Measurements from ENCODE around the gene CDH22. TPM values are rescaled to one million over a fixed set of nuclear protein-coding genes. Genes with fewer than 3 reads are reported as not detected.
A peak's percentile ranks its signal among the peaks of the same experiment; 100 is the strongest.

The CDH22 gene
- total RNA-seq, 1 donor from 2014 or later = 0.13 TPM

DNA sequence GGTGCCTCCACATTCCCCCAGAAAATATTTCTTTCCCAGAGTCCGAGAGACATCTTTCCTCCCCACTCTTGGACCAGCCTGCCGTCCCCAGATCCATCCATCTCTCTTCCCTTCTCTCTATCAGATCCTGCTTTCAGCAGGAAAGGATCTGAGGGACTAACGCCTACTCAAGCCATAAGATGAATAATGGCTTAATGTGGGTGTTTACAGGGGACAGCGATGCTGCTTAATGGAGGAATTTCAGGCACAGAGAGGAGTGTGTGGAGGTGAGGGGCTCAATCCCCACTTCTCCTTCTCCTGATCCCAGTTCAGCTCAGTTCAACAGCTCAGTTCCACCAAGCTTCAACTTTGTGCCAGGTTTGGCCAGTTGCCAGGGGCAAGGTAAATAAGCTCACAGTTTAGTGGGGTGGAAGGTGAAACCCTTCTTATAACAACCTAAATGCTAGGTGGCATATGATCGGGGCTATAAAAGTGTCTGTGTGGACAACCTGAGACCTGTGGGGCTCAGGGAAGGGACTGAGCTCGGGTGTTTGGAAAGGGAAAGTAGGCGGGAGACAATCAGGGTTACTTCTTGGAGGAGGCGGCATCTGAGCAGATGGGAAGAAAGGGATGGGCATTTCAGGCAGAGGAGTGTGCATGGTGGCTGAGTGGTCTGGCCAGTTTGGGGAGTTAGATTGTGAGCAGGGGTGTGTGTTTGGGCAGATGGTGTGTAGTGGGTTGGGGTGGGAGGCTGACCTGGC, 55.8 kb downstream of the CDH22 start:
- H3K4me1 Mint-ChIP-seq = peaks cover 8% of the 10 kb centered on the region
- no peak for DNase-seq (ENCODE audit: low spot score)
- no peaks in the 10 kb centered on the region for H3K36me3 Mint-ChIP-seq
- peaks cover 11% of the 10 kb centered on the region for H3F3A ChIP-seq (ENCODE audit: low read depth)
- H3K9ac ChIP-seq = no peak overlapping the region
- H3K27me3 Mint-ChIP-seq (ENCODE audit: insufficient read depth, low read depth) = peaks cover 54% of the 10 kb centered on the region
- H3K9me3 Mint-ChIP-seq = no peaks in the 10 kb centered on the region
- no peak overlapping the region for H3K4me3 ChIP-seq
- H3K27me3 ChIP-seq = peaks cover 79% of the 10 kb centered on the region
- peaks cover 13% of the 10 kb centered on the region for H3K4me1 ChIP-seq
- H3K9me3 ChIP-seq (ENCODE audit: low read depth) = no peaks in the 10 kb centered on the region
- no peaks in the 10 kb centered on the region for H3K79me2 ChIP-seq (ENCODE audit: low read depth)
- no peaks in the 10 kb centered on the region for H3K36me3 ChIP-seq
- no peak for TF ChIP-seq EZH2phosphoT487 (IDR thresholded peaks at IDR 0.05)
- TF ChIP-seq, protein P1, sequence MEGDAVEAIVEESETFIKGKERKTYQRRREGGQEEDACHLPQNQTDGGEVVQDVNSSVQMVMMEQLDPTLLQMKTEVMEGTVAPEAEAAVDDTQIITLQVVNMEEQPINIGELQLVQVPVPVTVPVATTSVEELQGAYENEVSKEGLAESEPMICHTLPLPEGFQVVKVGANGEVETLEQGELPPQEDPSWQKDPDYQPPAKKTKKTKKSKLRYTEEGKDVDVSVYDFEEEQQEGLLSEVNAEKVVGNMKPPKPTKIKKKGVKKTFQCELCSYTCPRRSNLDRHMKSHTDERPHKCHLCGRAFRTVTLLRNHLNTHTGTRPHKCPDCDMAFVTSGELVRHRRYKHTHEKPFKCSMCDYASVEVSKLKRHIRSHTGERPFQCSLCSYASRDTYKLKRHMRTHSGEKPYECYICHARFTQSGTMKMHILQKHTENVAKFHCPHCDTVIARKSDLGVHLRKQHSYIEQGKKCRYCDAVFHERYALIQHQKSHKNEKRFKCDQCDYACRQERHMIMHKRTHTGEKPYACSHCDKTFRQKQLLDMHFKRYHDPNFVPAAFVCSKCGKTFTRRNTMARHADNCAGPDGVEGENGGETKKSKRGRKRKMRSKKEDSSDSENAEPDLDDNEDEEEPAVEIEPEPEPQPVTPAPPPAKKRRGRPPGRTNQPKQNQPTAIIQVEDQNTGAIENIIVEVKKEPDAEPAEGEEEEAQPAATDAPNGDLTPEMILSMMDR (IDR thresholded peaks at IDR 0.05) = no peak
- no peak for TF ChIP-seq EZH2 (IDR thresholded peaks at IDR 0.05)
- no peak overlapping the region for H3K27ac Mint-ChIP-seq
- H3K4me2 ChIP-seq = no peak overlapping the region
- peaks cover 27% of the 10 kb centered on the region for H4K20me1 ChIP-seq (ENCODE audit: low read depth)
- H2AFZ ChIP-seq (replicated peaks) = no peak overlapping the region
- no peak overlapping the region for H3K4me3 Mint-ChIP-seq
- no peak overlapping the region for H3K27ac ChIP-seq

GRCh38 chr20:46251211-46251673, 57.1 kb downstream of the CDH22 start:
- H3K27me3 ChIP-seq = peaks cover 89% of the 10 kb centered on the region
- H3K9me3 ChIP-seq (ENCODE audit: low read depth) = no peaks in the 10 kb centered on the region
- Mint-ChIP-seq H3K27me3 (ENCODE audit: insufficient read depth, low read depth) (peaks cover 55% of the 10 kb centered on the region), H3K9me3 (no peaks in the 10 kb centered on the region), H3K27ac (no peak overlapping the region), H3K4me3 (no peak overlapping the region), H3K4me1 (peaks cover 16% of the 10 kb centered on the region), H3K36me3 (no peaks in the 10 kb centered on the region)
- H3K4me2 ChIP-seq = peak overlapping the region; percentile 85
- no peaks in the 10 kb centered on the region for H3K36me3 ChIP-seq
- peaks cover 11% of the 10 kb centered on the region for H3F3A ChIP-seq (ENCODE audit: low read depth)
- H3K27ac ChIP-seq = no peak overlapping the region
- peaks cover 13% of the 10 kb centered on the region for H3K4me1 ChIP-seq
- no peak overlapping the region for H2AFZ ChIP-seq (replicated peaks)
- H3K4me3 ChIP-seq = peak overlapping the region; percentile 40
- TF ChIP-seq EZH2 (IDR thresholded peaks at IDR 0.05) = peak; percentile 61
- TF ChIP-seq, protein P1 (IDR thresholded peaks at IDR 0.05) = no peak
- TF ChIP-seq EZH2phosphoT487 (IDR thresholded peaks at IDR 0.05) = no peak
- H4K20me1 ChIP-seq (ENCODE audit: low read depth) = peaks cover 27% of the 10 kb centered on the region
- no peaks in the 10 kb centered on the region for H3K79me2 ChIP-seq (ENCODE audit: low read depth)
- peak; percentile 83 for DNase-seq (ENCODE audit: low spot score)
- H3K9ac ChIP-seq = no peak overlapping the region

- H3K4me2 ChIP-seq = peak overlapping the region; percentile 85
- DNase-seq (ENCODE audit: low spot score) = no peak
- H3K36me3 Mint-ChIP-seq = no peaks in the 10 kb centered on the region
- H3K9me3 Mint-ChIP-seq = no peaks in the 10 kb centered on the region
- no peaks in the 10 kb centered on the region for H3K79me2 ChIP-seq (ENCODE audit: low read depth)
- H3K9ac ChIP-seq = no peak overlapping the region
- H3F3A ChIP-seq (ENCODE audit: low read depth) = peaks cover 11% of the 10 kb centered on the region
- peaks cover 19% of the 10 kb centered on the region for H3K4me1 Mint-ChIP-seq
- H4K20me1 ChIP-seq (ENCODE audit: low read depth) = peaks cover 27% of the 10 kb centered on the region
- H3K36me3 ChIP-seq = no peaks in the 10 kb centered on the region
- H3K27ac Mint-ChIP-seq = no peak overlapping the region
- no peaks in the 10 kb centered on the region for H3K9me3 ChIP-seq (ENCODE audit: low read depth)
- H3K4me3 ChIP-seq = peak overlapping the region; percentile 40
- H3K4me1 ChIP-seq = peaks cover 13% of the 10 kb centered on the region
- peaks cover 58% of the 10 kb centered on the region for H3K27me3 Mint-ChIP-seq (ENCODE audit: insufficient read depth, low read depth)
- H2AFZ ChIP-seq (replicated peaks) = no peak overlapping the region
- no peak overlapping the region for H3K4me3 Mint-ChIP-seq
- peak; percentile 4 for TF ChIP-seq EZH2phosphoT487 (IDR thresholded peaks at IDR 0.05)
- TF ChIP-seq EZH2 (IDR thresholded peaks at IDR 0.05) = no peak
- peaks cover 94% of the 10 kb centered on the region for H3K27me3 ChIP-seq
- H3K27ac ChIP-seq = no peak overlapping the region
Observed at GRCh38 chr20:46250772-46251171, 57.5 kb downstream of the CDH22 start.

DNA sequence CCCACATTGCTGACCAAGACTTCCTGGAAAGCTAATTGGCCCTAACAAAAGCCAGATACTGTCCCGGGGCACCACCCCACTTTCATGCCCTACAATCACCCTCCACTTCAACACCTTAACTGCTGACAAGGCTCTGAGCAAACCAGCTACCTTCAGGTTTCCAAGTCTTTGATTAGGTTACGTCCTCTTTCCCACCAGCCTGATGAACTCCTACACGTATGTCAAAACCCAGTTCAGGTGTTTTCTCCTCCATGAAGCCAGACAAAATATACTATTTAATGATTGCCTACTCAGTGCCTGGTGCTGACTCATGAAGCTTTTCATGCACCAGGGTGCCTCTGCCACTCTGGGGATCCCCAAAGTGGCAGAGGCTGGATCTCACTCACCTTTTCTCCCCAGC, 58.6 kb downstream of the CDH22 start:
- H3K4me3 ChIP-seq = no peak overlapping the region
- no peaks in the 10 kb centered on the region for H3K36me3 ChIP-seq
- DNase-seq (ENCODE audit: low spot score) = no peak
- peaks cover 63% of the 10 kb centered on the region for H3K27me3 Mint-ChIP-seq (ENCODE audit: insufficient read depth, low read depth)
- H3F3A ChIP-seq (ENCODE audit: low read depth) = peaks cover 11% of the 10 kb centered on the region
- H3K4me1 ChIP-seq = peaks cover 13% of the 10 kb centered on the region
- no peak overlapping the region for H3K27ac Mint-ChIP-seq
- H3K9ac ChIP-seq = no peak overlapping the region
- H3K4me3 Mint-ChIP-seq = no peak overlapping the region
- H3K79me2 ChIP-seq (ENCODE audit: low read depth) = no peaks in the 10 kb centered on the region
- no peaks in the 10 kb centered on the region for H3K9me3 Mint-ChIP-seq
- H3K9me3 ChIP-seq (ENCODE audit: low read depth) = no peaks in the 10 kb centered on the region
- H3K36me3 Mint-ChIP-seq = no peaks in the 10 kb centered on the region
- TF ChIP-seq EZH2 (IDR thresholded peaks at IDR 0.05) (no peak), EZH2phosphoT487 (IDR thresholded peaks at IDR 0.05) (no peak)
- TF ChIP-seq, protein P1 (IDR thresholded peaks at IDR 0.05) = no peak
- H4K20me1 ChIP-seq (ENCODE audit: low read depth) = peaks cover 27% of the 10 kb centered on the region
- no peak overlapping the region for H3K27ac ChIP-seq
- peaks cover 92% of the 10 kb centered on the region for H3K27me3 ChIP-seq
- H3K4me2 ChIP-seq = no peak overlapping the region
- peaks cover 24% of the 10 kb centered on the region for H3K4me1 Mint-ChIP-seq
- H2AFZ ChIP-seq (replicated peaks) = no peak overlapping the region
